IPS-NIHi11 (cell line): ENCODE measurements around the gene GLIS2.
"Not testable (repeated sequence)": the region's sequence is repeated elsewhere in the genome, so short reads cannot be mapped to it uniquely, and the experiment has no call there.

Source experiments
- DNase-seq: peaks from one replicate; pipeline ENCODE4 v3.0.0; 2012; ENCODE audit warnings: mixed read lengths, low spot score

The GLIS2 gene

DNA sequence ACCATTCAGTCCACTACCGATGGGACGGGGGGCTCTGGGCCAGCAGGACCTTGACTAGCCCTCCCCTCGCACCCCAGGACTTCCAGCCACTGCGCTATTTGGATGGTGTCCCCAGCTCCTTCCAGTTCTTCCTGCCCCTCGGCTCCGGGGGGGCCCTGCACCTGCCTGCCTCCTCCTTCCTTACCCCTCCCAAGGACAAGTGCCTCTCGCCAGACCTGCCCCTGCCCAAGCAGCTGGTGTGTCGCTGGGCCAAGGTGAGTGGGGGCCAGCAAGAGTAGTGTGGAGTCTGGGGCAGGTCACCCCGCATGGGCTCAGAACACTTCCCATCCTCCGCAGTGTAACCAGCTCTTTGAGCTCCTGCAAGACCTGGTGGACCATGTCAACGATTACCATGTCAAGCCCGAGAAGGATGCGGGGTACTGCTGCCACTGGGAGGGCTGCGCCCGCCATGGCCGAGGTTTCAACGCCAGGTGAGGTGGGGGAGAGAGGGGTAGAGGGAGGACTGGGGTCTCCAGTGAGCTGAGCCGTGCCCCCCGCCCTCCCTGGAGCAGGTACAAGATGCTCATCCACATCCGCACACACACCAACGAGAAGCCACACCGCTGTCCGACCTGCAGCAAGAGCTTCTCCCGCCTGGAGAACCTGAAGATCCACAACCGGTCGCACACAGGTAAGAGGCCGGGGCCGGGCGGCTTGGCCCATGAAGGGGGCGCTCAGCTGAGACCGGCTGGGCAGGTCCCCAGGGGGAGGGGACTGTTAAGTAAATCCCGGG, 19.0 kb downstream of the GLIS2 start:
- DNase-seq, result no peak

- DNase-seq, result no peak
These were observed 21.1 kb downstream of the GLIS2 start for GRCh38 chr16:4336701-4337539.

GRCh38 chr16:4337540-4338088, 21.7 kb downstream of the GLIS2 start:
- DNase-seq, result no peak

DNA sequence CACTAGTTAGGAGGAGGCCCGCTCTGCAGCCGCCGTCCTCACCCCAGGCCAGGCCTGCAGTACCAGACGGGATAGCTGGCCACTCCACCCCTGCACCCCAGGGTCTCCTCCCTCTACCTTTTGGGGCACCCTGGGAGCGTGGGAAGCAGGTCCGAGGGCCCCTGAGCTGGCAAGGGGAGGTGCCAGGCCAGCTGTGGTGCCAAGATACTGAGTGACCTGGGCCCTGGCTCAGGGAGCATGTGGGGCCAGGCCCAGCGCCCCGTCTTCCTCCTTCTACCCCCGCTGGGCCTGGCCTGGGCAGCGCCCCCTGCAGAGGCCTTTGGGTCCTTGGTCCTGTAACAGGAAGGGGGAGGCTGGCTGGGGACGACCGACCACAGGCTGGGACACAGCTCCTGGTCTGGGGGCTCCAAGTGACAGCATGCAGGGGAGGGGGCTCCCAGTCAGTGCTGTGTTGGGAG, 22.3 kb downstream of the GLIS2 start:
- DNase-seq, result peak; percentile 53

DNA sequence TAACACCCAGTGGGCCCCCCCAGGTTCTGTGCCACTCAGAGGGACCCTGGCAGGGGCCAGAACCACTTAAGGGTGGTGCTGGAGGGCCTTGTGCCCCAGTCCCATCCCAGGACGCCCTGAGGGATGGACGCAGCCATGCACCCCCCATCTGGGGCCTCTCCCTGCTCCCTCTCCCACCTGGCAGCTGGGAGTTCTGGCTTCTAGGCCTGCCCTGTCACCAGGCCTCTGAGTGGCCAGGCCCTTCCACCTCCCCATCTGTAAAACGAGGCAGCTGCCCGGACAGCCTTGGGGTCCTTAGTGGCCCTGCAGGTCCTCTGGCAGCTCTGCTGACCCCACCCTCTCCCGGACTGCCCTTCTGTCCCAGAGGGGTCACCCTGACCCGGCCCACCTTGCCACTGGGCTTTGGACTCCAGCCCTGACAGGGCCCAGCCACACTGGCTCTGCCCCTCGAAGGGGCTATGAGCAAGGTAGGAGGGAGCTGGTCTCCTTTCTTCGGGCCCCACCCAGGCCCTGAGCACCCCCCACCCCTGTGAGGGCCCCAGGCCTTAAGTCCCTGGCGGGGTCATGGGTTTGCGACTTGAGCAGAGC, 22.9 kb downstream of the GLIS2 start:
- DNase-seq, result no peak

DNA sequence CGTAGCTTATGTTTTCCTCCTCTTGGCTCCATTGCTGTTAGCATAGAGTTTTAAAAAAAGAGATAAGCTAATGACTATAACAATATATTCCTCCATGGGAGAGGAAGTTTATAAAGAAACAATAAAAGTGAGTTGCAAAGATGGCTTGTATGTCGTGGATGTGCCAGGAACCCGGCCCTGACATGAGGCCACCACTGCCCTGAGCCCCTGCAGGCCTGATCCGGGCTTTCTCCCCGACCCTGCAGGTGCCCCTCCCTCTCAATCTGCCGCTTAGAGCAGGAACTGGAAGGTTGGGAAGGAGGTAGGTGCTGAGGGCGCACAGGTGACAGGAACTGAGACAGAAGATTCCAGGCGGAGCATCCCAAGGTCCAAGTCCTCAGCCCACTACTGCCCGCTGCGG, 23.6 kb downstream of the GLIS2 start:
- no peak for DNase-seq

GRCh38 chr16:4339909-4340308, 24.0 kb downstream of the GLIS2 start:
- no peak for DNase-seq

GRCh38 chr16:4340443-4340842, 24.6 kb downstream of the GLIS2 start:
- DNase-seq, result no peak

GRCh38 chr16:4341250-4341649, 25.4 kb downstream of the GLIS2 start:
- DNase-seq, result no peak

DNA sequence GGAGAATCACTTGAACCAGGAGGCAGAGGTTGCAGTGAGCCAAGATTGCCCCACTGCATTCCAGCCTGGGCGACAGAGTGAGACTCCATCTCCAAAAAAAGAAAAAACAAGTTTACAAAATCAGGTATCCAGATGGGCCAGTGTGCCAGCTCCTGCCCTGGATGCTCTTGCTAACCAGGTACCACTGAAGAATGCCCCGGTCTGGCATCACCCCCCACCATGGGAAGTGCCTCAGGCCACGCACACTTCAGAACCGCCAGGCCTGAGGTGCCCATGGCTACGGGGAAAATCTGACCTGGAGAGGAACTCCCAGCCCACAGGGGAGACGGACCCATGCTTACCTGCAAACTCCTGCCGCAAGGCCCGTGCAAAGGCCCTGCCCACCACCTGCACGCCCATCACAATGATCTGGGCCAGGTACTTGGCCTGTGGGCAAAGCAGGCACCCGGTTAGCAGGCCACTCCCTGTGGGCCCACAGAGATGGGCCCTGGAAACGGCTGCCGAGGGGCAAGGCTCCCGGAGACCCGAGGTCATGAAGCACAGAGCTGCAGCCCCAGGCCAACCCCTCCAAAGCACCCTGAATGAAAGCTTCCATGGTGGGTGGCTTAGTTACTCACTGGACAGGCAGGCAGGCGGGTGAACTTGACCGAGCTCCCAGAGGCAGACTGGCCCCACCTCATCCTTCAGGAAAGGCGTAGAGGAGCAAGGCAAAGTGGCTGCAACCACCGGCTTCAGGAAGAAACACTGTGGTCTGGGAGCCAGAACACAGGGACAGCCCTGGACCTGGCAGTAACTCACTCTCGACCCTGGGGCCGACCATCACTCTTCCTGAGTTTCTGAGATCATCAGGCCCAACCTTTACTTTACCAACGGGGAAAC, 27.2 kb downstream of the GLIS2 start:
- DNase-seq, result no peak

DNA sequence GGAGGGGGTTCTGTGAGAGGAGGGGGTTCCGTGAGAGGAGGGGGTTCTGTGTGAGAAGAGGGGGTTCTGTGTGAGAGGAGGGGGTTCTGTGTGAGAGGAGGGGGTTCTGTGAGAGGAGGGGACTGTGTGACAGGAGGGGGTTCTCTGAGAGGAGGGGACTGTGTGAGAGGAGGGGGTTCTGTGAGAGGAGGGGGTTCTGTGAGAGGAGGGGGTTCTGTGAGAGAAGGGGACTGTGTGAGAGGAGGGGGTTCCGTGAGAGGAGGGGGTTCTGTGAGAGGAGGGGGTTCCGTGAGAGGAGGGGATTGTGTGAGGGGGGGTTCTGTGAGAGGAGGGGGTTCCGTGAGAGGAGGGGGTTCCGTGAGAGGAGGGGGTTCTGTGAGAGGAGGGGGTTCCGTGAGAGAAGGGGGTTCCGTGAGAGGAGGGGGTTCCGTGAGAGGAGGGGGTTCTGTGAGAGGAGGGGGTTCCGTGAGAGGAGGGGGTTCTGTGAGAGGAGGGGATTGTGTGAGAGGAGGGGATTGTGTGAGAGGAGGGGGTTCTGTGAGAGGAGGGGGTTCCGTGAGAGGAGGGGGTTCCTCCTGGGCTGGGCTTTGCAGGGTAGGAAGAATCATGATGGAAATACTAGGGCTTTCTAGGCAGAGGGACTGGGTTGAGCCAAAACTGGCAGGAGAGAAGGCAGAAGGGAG, 28.6 kb downstream of the GLIS2 start:
- not testable (repeated sequence) for DNase-seq

DNA sequence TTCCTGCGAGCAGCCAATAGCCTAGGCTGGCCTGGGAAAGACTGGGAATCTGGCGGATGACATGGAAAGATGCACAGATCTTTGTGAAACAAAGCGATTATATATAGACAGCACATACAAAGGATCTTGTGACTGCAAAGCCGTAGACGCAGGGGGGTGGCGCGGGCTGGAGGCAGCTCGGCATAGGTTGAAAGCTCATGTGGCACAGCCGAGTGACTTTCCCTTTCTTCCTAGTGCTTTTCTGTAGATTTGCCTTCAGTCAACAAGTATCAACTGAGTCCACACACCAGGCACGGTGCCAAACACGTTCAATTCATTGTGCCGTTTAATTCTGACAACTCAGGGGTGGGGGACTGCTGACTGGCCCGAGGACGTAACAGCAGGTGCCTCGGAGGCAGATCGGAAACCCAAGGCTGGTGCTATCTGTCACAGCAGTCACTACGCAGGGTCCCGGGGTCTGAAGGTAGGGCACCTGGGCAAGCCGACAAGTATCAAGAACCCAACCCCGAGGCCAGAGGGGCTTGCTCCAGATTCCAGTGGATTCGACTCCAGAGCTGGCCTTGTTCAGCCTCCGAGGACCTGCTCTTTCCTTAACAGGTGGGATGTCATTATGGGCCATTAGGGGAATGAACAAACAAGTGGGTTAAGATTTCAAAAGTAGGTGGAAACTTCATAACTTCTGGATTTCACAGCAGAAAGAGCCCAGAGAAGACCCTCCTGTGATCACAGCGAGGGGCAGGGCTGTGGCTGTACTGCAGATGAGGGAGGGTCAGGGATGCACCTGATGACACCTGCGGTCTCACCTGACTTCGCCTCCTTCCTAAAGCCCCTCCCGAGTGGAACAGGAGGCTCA, 29.3 kb downstream of the GLIS2 start:
- DNase-seq, result no peak

DNA sequence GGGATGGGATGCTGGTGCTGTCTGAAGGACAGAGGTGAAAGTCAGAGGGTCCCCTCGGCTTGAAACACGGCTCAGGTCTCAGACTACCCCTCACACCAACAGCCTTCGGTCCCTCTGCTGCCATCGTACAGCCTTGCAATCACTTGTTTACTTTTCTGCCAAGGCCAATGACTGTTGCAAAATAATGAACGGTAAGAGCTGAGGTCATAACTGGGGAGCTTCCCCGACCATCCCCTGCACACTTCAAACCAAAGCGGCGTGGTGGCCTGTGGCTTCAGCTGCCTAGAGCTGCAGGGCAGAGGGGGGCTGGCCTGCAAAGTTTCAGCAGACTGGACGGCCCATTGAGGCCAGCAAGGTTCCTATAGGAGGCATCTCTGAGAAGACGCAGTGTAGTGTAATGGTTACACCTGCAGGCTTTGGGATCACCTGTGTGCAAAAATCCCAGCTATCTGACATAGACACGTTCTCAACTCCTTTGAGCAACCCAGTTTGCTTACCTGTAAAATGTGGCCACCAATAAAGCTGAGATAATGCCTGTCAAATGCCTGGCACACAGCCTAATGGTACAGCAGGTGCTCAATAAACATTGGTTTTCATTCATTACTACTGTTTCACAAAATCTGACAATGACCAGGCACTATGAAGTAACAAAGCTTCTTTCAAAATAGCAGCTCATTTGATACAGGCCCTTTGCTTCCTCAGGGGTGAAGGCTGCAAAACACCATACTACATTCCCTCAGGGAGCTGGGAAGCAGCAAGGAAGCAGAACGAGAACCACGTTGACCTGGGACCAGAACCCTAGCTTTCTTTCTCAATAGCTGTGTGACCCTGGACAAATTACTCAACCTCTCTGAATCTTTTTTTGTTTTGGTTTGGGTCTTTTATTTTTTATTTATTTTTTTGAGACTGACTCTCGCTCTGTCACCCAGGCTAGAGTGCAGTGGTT, 30.2 kb downstream of the GLIS2 start:
- DNase-seq, result no peak

- DNase-seq, result no peak
These were observed 31.1 kb downstream of the GLIS2 start for GRCh38 chr16:4347010-4347409.

GRCh38 chr16:4347765-4348509, 32.1 kb downstream of the GLIS2 start:
- DNase-seq, result no peak

GRCh38 chr16:4349332-4349731, 33.5 kb downstream of the GLIS2 start:
- DNase-seq, result no peak

DNA sequence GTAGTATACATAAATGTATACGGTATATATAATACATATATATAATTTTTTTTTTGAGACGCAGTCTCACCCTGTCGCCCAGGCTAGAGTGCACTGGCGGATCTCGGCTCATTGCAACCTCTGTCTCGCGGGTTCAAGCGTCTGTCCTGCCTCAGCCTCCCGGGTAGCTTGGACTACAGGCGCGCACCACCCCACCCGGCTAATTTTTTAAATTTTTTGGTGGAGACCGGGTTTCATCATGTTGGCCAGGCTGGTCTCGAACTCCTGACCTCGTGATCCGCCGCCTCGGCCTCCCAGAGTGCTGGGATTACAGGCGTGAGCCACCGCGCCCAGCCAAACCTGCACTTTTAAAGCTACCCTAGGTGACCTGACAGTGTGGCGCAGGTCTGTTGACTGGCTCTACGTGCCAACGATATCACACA, 34.5 kb downstream of the GLIS2 start:
- DNase-seq, result no peak
